SK-N-MC (cell line): ENCODE results near the gene TCF12.

ENCODE experiments used
- EZH2 ChIP-seq: fragments of 200-600 bp; sonication (generic); IDR thresholded peaks from one replicate; pipeline ENCODE4 v1.6.1; 2017; ENCODE audit warnings: antibody characterized with exemption
- FOXP2 ChIP-seq: optimal IDR thresholded peaks from 2 replicates; pipeline ENCODE3; 2011; ENCODE audit warnings: mild to moderate bottlenecking, moderate library complexity; ENCODE audit not compliant: insufficient read depth; ENCODE audit errors: extremely low read length, control extremely low read depth
- POLR2AphosphoS5 ChIP-seq: IDR thresholded peaks from 2 replicates; pipeline ENCODE4 v1.6.1; 2012; ENCODE audit warnings: mild to moderate bottlenecking, low read depth, low read length, borderline replicate concordance

GRCh38 chr15:57060799-57061198 lies 142.4 kb downstream of the TCF12 start:
- TF ChIP-seq POLR2AphosphoS5: no peak
- no peak for TF ChIP-seq EZH2
- TF ChIP-seq FOXP2: no peak
